Sciatic nerve (tissue), 2 donors: ENCODE results near the gene ACER2. TPM values are rescaled to one million over a fixed set of nuclear protein-coding genes. Genes with fewer than 3 reads are reported as not detected.

Experiments
- ATAC-seq: fragments of 200-7000 bp; cut with Tn5 transposase; one replicate; pipeline ENCODE4 v1.9.1; 2020; ENCODE audit warnings: mild to moderate bottlenecking, moderate library complexity
- DNase-seq: peaks from one replicate; pipeline ENCODE4 v3.0.0-alpha.2; 2020; ENCODE audit warnings: low spot score
- intact Hi-C: fragments of 100-400 bp; cut with DNase I; formaldehyde crosslinking; loops from one replicate; pipeline ENCODE4 v1.14.2; 2022
- total RNA-seq: library from RNA; stranded (reverse); fragmentation: NEBNext Ultra II Directional; extraction: Animal tissue kit (Norgen Biotek cat#: 25700); gene quantifications from one replicate; pipeline ENCODE4 v1.2.1, GENCODE V29; 2021
- donor health status: DM: no; HTN: no; CAD: no.
- donor health status: DM: no; HTN: no; CAD: no.

ACER2 gene
- total RNA-seq, 1 donor from 2014 or later = 10.7 TPM

DNA sequence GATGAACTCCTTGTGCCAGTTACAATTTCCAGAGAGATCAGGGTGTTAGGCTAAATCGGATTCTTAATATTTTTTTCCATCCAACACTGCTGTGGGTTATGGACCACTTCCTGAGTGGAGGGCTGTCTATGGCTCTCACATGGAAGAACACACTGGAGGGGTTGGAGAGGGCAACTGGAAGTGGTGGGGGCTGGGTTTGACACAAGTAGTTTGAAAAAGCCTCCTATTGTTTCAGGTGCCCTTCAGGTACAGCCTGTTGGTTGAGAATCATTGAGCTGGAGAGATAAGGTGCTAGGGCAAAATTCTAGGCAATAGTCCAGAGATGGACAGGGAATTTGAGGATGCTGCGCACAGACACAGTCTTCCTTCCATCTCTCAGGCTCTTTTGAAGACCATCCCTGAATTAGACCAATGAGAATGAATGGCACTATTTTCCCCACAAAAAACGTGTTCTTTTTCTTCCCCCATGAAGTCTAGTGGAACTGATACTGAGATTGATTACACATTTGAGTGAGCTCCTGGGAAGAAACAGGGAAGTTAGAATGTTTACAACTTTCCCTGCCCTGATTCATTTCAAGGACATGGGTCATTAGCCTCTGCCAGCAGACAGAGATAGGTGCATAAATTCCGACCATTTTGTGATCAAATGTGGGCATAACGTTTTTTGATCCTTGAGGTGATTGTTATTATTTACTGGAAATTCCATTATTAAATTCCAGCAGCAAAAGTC, 87.7 kb downstream of the ACER2 start:
- no peak for DNase-seq
- no peak for ATAC-seq
- intact Hi-C loops = no loop called here

DNA sequence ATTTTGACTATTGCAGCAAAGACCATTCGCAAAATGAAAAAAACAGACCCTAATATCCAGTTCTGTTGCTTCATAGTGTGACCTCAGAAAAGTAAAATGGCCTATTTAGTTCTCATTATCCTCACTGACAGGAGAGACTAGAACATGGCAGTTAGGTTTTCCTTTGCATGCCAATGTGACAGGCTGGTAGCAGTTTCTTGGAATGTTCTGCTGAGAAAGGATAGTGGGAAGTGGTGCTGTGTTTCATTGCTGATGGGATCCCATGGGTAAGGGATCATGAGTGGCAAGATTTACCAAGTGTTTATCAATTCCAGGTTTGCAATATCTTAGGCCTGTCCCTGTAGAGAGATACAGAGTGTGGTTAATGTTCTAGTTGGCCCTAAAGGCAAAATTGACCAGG, 88.5 kb downstream of the ACER2 start:
- no peak for DNase-seq
- intact Hi-C loops = no loop called here
- ATAC-seq = no peak

DNA sequence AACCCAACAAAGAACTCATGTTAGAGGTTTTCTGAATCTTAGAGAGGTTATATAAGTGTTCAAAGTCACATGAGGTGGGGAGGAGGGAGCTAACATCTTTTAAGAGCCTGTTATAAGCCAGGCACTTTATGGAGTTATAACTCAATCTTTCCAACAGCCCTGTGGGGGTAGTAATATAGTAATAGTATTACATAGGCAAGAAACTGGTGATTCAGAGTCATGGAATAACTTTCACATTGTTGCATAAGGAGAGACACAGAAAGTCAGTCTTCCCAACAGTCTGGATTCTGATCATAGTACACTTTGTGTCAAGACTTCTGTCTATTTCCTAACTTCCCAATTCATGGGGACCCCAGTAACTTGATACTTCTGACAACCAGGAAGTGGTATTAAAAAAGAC, 89.2 kb downstream of the ACER2 start:
- DNase-seq (no peak), ATAC-seq (no peak)
- intact Hi-C loops = no loop called here

Other genes with a start within 250 kb of the ACER2 start
- gene DENND4C, start 178.3 kb upstream of the ACER2 start, total RNA-seq = 78.2 TPM
- gene RPS6, start 28.8 kb upstream of the ACER2 start, total RNA-seq = 1,502 TPM